ENCODE results near the gene MAN2B1. TPM values are rescaled to one million over a fixed set of nuclear protein-coding genes. Genes with fewer than 3 reads are reported as not detected.

Gene MAN2B1
- total and polyA plus RNA-seq, 2 of the 13 experiments (the other 11 are each of a cell fraction or from before 2014, with no cell fraction given): 23.6 to 23.8 TPM

DNA sequence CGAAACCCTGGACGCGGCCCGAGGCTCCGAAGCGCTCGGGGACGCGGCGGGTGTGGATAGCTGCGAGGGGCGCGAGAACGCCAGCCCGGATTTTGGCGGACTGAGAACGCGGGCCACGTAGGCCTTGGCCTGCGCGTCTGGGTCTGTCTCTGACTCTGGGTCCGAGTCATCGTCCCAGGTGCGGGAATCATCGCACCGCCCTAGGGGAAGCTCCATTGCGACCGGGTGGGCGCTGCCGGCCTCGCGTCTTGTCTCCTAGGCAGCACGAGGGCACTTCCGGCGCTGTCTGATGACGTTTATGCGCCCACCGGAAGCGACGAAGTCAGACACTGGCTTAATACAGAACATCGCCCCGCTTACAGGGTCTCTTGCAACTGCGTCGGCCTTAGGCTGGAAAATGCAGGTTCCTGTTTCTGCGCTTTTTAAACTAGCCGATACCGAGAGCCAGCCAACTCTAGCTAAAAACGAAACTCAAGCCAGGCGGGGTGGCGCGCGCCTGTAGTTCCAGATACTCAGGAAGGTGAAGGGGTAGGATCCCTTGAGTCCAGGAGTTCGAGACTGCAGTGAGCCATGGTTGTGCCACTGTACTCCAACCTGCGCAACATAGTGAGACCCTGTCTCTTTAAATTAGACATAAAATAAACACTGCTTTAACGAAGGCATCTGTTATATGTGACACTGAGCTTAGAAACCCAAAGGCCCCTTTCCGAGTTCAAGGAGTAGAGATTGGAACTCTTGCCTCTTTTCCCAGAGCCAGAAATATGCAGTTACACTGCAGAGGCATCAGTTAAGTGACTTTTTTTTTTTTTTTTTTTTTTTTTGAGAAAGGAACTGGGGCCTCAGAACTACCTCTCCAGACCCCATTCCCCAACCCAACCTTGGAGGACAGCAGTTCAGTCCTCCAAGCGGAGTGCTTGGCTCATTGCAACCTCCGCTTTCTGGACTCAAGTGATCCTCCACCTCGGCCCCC lies 30.1 kb upstream of the MAN2B1 start, which contains the start of gene FBXW9 (continued):
- TF ChIP-seq ZNF496 (CRISPR knock-in tag; IDR thresholded peaks at IDR 0.05; ENCODE audit: insufficient replicate concordance) (no peak), NFE2L1 (CRISPR knock-in tag; IDR thresholded peaks at IDR 0.05; ENCODE audit: borderline replicate concordance) (no peak), NBN (conservative IDR thresholded peaks at IDR 0.05) (no peak)
- TF ChIP-seq, protein P1, sequence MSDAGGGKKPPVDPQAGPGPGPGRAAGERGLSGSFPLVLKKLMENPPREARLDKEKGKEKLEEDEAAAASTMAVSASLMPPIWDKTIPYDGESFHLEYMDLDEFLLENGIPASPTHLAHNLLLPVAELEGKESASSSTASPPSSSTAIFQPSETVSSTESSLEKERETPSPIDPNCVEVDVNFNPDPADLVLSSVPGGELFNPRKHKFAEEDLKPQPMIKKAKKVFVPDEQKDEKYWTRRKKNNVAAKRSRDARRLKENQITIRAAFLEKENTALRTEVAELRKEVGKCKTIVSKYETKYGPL (CRISPR knock-in tag; IDR thresholded peaks at IDR 0.05): no peak
- TF ChIP-seq, protein P2, sequence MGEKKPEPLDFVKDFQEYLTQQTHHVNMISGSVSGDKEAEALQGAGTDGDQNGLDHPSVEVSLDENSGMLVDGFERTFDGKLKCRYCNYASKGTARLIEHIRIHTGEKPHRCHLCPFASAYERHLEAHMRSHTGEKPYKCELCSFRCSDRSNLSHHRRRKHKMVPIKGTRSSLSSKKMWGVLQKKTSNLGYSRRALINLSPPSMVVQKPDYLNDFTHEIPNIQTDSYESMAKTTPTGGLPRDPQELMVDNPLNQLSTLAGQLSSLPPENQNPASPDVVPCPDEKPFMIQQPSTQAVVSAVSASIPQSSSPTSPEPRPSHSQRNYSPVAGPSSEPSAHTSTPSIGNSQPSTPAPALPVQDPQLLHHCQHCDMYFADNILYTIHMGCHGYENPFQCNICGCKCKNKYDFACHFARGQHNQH (CRISPR knock-in tag; IDR thresholded peaks at IDR 0.05): peak; percentile 80
- TF ChIP-seq, protein P3, sequence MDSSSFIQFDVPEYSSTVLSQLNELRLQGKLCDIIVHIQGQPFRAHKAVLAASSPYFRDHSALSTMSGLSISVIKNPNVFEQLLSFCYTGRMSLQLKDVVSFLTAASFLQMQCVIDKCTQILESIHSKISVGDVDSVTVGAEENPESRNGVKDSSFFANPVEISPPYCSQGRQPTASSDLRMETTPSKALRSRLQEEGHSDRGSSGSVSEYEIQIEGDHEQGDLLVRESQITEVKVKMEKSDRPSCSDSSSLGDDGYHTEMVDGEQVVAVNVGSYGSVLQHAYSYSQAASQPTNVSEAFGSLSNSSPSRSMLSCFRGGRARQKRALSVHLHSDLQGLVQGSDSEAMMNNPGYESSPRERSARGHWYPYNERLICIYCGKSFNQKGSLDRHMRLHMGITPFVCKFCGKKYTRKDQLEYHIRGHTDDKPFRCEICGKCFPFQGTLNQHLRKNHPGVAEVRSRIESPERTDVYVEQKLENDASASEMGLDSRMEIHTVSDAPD (CRISPR knock-in tag; IDR thresholded peaks at IDR 0.05): no peak
- TF ChIP-seq, protein P4, sequence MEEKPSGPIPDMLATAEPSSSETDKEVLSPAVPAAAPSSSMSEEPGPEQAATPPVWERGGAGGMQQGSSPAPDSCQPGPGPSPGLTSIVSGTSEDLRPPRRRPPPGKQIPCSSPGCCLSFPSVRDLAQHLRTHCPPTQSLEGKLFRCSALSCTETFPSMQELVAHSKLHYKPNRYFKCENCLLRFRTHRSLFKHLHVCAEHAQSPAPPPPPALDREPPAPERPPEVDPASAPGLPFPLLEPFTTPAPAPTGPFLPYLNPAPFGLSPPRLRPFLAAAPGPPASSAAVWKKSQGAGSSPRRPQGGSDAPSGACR (CRISPR knock-in tag; IDR thresholded peaks at IDR 0.05): peak; percentile 46; the same call in 1 of the 2 replicates
- TF ChIP-seq, protein P5, sequence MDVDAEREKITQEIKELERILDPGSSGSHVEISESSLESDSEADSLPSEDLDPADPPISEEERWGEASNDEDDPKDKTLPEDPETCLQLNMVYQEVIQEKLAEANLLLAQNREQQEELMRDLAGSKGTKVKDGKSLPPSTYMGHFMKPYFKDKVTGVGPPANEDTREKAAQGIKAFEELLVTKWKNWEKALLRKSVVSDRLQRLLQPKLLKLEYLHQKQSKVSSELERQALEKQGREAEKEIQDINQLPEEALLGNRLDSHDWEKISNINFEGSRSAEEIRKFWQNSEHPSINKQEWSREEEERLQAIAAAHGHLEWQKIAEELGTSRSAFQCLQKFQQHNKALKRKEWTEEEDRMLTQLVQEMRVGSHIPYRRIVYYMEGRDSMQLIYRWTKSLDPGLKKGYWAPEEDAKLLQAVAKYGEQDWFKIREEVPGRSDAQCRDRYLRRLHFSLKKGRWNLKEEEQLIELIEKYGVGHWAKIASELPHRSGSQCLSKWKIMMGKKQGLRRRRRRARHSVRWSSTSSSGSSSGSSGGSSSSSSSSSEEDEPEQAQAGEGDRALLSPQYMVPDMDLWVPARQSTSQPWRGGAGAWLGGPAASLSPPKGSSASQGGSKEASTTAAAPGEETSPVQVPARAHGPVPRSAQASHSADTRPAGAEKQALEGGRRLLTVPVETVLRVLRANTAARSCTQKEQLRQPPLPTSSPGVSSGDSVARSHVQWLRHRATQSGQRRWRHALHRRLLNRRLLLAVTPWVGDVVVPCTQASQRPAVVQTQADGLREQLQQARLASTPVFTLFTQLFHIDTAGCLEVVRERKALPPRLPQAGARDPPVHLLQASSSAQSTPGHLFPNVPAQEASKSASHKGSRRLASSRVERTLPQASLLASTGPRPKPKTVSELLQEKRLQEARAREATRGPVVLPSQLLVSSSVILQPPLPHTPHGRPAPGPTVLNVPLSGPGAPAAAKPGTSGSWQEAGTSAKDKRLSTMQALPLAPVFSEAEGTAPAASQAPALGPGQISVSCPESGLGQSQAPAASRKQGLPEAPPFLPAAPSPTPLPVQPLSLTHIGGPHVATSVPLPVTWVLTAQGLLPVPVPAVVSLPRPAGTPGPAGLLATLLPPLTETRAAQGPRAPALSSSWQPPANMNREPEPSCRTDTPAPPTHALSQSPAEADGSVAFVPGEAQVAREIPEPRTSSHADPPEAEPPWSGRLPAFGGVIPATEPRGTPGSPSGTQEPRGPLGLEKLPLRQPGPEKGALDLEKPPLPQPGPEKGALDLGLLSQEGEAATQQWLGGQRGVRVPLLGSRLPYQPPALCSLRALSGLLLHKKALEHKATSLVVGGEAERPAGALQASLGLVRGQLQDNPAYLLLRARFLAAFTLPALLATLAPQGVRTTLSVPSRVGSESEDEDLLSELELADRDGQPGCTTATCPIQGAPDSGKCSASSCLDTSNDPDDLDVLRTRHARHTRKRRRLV (CRISPR knock-in tag; IDR thresholded peaks at IDR 0.05): peak; percentile 71; the same call in 1 of the 2 replicates
- TF ChIP-seq, protein P6, sequence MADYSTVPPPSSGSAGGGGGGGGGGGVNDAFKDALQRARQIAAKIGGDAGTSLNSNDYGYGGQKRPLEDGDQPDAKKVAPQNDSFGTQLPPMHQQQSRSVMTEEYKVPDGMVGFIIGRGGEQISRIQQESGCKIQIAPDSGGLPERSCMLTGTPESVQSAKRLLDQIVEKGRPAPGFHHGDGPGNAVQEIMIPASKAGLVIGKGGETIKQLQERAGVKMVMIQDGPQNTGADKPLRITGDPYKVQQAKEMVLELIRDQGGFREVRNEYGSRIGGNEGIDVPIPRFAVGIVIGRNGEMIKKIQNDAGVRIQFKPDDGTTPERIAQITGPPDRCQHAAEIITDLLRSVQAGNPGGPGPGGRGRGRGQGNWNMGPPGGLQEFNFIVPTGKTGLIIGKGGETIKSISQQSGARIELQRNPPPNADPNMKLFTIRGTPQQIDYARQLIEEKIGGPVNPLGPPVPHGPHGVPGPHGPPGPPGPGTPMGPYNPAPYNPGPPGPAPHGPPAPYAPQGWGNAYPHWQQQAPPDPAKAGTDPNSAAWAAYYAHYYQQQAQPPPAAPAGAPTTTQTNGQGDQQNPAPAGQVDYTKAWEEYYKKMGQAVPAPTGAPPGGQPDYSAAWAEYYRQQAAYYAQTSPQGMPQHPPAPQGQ (CRISPR knock-in tag; IDR thresholded peaks at IDR 0.05; ENCODE audit: borderline replicate concordance): no peak
- TF ChIP-seq, protein P7, sequence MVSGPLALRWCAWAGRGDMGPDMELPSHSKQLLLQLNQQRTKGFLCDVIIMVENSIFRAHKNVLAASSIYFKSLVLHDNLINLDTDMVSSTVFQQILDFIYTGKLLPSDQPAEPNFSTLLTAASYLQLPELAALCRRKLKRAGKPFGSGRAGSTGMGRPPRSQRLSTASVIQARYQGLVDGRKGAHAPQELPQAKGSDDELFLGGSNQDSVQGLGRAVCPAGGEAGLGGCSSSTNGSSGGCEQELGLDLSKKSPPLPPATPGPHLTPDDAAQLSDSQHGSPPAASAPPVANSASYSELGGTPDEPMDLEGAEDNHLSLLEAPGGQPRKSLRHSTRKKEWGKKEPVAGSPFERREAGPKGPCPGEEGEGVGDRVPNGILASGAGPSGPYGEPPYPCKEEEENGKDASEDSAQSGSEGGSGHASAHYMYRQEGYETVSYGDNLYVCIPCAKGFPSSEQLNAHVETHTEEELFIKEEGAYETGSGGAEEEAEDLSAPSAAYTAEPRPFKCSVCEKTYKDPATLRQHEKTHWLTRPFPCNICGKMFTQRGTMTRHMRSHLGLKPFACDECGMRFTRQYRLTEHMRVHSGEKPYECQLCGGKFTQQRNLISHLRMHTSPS (CRISPR knock-in tag; IDR thresholded peaks at IDR 0.05; ENCODE audit: low read depth): peak; percentile 41; the same call in 1 of the 2 replicates
- TF ChIP-seq, protein P8, sequence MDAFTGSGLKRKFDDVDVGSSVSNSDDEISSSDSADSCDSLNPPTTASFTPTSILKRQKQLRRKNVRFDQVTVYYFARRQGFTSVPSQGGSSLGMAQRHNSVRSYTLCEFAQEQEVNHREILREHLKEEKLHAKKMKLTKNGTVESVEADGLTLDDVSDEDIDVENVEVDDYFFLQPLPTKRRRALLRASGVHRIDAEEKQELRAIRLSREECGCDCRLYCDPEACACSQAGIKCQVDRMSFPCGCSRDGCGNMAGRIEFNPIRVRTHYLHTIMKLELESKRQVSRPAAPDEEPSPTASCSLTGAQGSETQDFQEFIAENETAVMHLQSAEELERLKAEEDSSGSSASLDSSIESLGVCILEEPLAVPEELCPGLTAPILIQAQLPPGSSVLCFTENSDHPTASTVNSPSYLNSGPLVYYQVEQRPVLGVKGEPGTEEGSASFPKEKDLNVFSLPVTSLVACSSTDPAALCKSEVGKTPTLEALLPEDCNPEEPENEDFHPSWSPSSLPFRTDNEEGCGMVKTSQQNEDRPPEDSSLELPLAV (CRISPR knock-in tag; conservative IDR thresholded peaks at IDR 0.05; ENCODE audit: low read depth): no peak

Data from HepG2 (cell line).